GM12874 (cell line): Measurements from ENCODE around the gene OR6B1.

Experiments used
- CTCF ChIP-seq: IDR thresholded peaks from 2 replicates; pipeline ENCODE4 v1.5.1; 2011; ENCODE audit warnings: low read depth, mild to moderate bottlenecking, control low read depth, low read length, moderate library complexity; ENCODE audit not compliant: insufficient read depth

The OR6B1 gene

GRCh38 chr7:143980746-143981510, 19.2 kb upstream of the OR6B1 start:
- TF ChIP-seq CTCF, result no peak

- no peak for TF ChIP-seq CTCF
Observed at GRCh38 chr7:143983960-143984359, 16.2 kb upstream of the OR6B1 start.

- no peak for TF ChIP-seq CTCF
Observed at GRCh38 chr7:143987513-143987912, 12.6 kb upstream of the OR6B1 start.

GRCh38 chr7:143988976-143989745, 11.0 kb upstream of the OR6B1 start:
- TF ChIP-seq CTCF, result no peak

DNA sequence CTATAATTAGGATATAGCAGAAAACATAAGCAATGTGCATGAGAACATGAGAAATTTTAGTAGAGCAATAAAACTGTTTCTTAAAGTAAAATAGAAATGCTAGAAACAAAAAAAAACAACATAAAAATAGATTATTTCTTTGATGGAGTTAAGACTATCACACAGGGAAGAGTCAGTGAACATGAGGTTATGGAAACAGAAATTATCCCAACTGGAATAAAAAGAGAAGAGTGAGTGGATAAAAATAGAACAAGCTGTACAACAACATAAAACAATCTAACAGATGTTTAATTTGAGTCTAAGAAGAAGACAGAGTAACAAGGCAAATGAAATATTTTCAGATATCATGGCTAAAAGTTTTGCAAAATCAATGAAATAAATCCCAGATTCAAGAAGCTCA, 7.5 kb upstream of the OR6B1 start:
- TF ChIP-seq CTCF, result no peak

DNA sequence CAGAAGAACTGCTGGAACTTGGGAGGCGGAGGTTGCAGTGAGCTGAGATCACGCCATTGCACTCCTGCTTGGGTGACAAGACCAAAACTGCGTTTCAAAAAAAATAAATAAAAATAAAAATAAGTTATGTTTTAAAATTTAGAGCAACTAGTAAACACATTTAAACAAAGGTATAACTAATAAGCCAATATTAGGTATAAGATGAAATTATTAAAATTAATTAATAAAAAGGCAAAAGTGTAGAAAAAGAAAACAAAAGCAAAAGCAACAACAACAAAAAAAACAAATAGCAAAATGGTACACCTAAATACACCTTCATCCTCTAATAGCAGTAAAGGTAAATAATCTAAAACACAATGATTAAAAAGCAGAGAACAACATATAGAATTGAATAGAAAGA, 6.2 kb upstream of the OR6B1 start:
- no peak for TF ChIP-seq CTCF

- TF ChIP-seq CTCF, result no peak
Observed at GRCh38 chr7:144001543-144001942, 1.4 kb downstream of the OR6B1 start.
